A549 treated with Mapracorat at 1 μM for 4 hours (cell line): ENCODE data around the gene GPX6. TPM values are rescaled to one million over a fixed set of nuclear protein-coding genes. Genes with fewer than 3 reads are reported as not detected.

Source experiments
- total RNA-seq: library from RNA; stranded (reverse); fragments of 200-300 nt; extraction: Qiagen RNA extraction; gene quantifications from 5 replicates; pipeline ENCODE4 v1.2.3, GENCODE V29; 2022

GPX6 gene, protein sequence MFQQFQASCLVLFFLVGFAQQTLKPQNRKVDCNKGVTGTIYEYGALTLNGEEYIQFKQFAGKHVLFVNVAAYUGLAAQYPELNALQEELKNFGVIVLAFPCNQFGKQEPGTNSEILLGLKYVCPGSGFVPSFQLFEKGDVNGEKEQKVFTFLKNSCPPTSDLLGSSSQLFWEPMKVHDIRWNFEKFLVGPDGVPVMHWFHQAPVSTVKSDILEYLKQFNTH
- total RNA-seq = not detected in 5 replicates

DNA sequence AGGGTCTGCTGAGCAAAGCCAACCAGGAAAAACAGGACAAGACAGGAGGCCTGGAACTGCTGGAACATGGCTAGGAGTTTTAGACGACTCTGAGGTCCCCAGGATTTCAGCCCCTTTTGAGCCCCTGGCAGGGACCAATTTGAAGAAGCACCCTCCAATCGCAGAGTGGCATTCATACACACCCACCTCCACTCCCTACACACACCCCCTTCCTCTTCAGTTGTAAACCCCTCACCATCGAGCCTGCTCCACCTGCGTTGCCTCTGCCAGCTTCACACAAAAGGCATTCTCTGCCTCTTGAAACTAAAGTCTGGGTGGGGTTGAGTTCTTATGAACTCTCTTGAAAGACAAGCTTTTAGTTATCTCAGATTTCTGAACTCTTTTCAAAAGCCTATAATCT is at the start of gene GPX6:
Gene GPX6 (minus strand): TSS at position 118 of the 400 bp plus-strand sequence. CDS start 50 bp downstream, at position 68.

DNA sequence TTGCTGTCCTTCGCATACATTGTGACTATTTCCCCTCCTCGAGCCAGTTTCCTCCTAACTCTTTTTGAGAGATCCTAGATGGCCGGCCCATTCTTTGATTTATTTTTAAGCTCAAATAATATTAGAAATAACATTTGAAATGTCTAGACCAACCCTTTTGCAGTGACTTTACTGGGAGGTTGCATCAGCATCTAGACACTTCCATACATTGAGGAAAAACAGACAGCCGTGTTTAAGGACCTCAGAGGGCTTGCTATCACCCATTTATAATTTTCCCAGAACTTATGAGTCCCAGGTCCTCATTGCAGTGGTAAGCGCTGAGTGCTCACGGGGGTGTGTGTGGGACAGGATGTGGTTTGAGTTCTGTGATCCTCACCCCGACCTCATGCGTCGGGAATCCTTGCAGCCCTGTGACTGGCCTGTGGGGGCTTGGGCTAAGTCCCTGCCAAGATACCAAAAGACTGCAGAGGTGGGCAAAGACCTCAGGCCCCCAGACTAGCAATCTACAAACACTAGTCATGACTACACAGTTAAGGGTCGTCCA is 10.0 kb upstream of the GPX6 start, which contains the start of gene GPX5:
Gene GPX5 (plus strand): TSS at position 386 of the 544 bp plus-strand sequence. CDS start 133 bp downstream, at position 519.

Other genes starting within 250 kb of the GPX6 start
- gene ZSCAN26, start 248.7 kb downstream of the GPX6 start, total RNA-seq = 4.0 to 4.9 TPM (median 4.7 TPM) in 5 replicates
- gene PGBD1, start 234.2 kb downstream of the GPX6 start, total RNA-seq = 3.9 to 5.6 TPM (median 5.1 TPM) in 5 replicates
- 1.4 to 4.2 TPM (median 1.9 TPM) in 5 replicates for gene ZSCAN31, start 179.6 kb downstream of the GPX6 start, total RNA-seq
- 1.4 to 2.2 TPM (median 2.0 TPM) in 5 replicates for gene ZKSCAN3, start 165.8 kb downstream of the GPX6 start, total RNA-seq
- gene ZSCAN12, start 116.0 kb downstream of the GPX6 start, total RNA-seq = 1.5 to 1.9 TPM (median 1.8 TPM) in 5 replicates
- not detected in 5 replicates for gene ZSCAN23, start 72.3 kb downstream of the GPX6 start, total RNA-seq
- gene GPX5, start 10.1 kb upstream of the GPX6 start, total RNA-seq = not detected in 5 replicates